NCI-H2107 (cell line): Measurements from ENCODE around the gene UBAC2.

Source experiments
- DNase-seq: peaks from one replicate; lab custom pipeline; 2025; lab: John Stamatoyannopoulos, UW

The UBAC2 gene

DNA sequence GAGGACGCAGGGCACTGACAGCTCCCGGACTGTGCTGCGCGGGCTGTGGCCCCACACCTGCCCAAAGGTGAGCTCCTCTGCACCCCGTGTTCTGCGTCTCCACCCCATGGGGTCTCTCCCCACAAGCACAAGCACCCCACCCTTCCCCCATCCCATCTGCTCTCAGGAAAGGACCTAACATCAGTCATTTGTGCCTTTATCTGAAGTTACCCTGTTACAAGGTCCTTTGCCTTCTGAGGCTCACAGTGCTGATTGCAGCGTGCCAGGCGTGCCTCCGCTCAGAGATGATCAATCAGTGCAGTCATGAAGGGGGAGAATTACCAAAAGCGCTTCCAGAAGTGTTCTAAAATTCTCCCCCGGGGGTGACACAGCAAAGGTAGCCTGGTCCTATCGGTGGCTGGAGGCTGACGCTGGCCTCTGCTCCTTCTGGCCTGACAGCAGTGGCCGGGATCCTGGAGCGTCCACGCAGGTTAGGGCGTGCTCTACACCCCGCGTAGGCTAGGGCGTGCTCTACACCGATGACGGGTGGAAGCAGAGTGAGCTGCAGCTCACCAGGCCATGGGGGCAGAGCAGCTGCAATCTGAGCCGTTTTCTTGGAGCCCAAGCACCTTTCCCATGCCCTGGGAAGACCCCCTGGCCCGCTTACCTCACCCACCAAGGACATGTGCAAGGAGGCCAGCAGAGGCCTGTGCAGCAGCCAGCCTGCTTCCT lies 215.9 kb downstream of the UBAC2 start:
- DNase-seq: no peak

DNA sequence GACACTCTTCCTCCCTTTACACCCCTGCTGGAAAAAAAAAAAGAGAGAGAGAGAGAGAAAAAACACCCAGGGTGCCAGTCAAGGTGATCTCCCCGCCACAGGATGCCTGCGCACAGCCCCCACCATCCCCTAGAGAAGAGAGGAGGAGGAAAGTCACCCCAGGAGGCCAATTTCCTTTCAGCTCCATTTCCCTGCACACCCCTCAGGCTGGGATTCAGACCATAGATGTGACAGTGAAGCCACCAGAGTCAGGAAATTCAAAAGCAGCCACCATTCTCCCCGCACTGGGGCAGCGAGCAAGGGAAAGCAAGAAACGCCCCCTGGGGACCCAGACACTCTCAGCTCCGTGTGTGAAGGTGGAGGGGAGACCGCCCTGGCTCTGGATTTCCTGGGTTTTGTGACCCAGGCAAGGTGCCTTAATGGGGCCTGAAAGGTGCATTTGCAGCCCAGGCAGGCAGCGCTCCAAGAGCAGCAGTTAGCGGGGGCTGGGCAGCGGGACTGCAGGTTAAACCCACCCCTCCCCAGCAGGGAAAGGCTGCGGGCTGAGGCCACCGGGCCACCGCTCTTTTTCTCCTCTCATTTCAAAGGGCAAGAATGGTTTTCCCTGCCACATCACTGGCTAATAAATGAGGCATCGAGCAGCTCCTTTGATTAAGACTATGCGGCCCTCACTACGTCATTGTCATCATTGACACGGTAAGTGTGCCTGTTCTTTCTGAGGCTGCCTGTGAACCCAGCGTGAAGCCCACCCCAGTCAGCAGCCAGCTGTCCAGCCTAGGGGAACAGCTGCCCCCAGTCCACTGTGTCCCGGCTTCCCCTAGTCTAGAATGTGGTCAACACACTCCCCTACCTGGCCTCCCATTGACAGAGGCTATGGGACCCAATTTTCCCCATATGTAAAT lies 216.8 kb downstream of the UBAC2 start:
- no peak for DNase-seq

DNA sequence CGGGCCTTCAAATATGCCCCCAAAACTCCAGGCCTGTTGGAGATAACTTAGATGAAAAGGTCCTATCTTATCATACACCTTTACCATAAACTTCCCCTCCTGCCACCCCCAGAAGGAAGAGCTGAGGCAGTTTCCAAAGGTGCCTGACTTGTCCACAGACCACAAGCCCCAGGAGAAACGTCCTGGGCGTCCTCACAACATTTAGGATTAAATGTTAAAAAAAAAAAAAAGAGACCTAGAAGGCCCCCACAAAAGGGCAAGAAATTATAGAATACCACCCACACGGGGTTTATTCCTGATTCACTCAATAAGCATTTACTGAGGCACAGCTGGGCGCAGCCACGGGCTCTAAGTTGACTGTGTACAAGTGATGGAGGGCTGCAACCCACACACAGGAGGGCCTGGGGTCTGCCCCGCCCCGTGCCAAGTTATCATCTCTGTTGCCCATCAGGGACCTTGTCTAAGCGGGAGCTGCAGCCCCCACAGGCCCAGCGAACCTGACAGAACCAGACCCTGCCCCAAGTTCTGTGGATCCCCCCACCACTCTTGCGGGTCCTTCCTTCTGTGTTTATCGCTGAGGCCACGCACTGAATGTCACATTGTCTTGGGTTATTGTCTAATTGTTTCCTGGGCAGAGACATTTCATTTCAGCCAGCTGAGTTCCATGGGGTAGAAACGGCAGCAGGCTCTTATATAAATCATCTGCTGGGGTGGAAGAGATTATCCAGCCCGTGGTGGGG lies 217.6 kb downstream of the UBAC2 start:
- DNase-seq: no peak

DNA sequence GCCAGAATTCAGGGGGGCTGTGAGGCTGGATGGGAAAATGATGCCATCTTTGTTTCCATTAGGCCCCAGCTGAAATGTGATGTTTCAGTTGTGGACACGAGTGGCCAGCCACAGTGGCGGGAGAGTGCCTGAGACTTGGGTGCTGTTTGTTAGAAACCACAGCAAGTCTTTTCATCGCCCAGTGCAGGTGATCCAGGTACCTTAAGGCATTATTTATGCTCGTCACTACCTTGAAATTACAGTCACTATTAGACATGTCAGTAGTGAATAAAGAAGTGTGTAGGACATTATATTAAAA lies 218.1 kb downstream of the UBAC2 start:
- DNase-seq: no peak

DNA sequence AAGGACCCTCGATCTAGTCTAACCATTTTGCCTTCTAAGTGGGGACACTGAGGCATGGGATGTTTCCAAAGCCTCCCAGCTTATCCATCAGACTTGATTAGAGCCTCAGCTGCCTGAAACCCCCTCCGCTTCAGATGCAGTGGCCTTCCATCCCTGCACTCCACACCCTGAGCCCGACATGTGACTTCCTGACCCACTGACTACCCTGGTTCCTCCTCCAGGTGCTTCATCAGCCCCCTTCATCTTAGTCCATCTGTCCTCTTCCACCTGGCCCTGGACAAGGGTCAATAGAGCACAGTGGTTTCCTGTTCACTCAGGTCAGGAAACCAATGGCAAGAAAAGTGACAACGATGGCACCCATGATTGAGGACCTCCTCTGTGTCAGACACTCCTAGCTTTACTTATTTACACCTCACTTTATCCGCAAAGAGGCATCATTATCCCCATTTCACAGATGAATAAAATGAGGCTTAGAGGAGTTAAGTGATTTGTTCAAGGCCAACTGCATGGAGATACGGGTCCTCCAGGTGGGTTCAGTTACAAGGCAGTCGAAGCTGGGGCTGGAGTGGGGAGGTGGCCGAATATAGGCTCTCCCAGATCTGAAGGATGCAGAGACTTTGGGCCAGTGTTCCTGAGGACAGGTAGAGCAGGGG lies 219.1 kb downstream of the UBAC2 start:
- DNase-seq: no peak

DNA sequence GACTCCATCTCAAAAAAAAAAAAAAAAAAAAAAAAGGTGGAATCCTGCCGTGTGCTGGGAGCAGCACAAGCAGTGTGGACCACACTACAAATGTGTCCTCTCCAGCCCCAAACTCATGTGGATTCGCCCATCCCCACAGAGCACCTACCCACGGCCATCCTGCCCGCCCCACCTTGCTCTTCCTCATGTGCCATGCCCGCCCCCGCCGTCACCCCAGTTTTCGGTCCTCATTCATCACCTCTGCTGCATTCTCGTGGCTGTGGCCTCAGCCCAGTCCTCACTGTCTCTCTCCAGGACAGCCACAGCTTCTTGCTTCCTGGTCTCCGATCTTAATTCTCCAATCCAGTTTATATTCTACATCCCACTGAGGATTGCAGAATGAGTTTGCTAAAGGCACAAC lies 220.6 kb downstream of the UBAC2 start:
- no peak for DNase-seq

DNA sequence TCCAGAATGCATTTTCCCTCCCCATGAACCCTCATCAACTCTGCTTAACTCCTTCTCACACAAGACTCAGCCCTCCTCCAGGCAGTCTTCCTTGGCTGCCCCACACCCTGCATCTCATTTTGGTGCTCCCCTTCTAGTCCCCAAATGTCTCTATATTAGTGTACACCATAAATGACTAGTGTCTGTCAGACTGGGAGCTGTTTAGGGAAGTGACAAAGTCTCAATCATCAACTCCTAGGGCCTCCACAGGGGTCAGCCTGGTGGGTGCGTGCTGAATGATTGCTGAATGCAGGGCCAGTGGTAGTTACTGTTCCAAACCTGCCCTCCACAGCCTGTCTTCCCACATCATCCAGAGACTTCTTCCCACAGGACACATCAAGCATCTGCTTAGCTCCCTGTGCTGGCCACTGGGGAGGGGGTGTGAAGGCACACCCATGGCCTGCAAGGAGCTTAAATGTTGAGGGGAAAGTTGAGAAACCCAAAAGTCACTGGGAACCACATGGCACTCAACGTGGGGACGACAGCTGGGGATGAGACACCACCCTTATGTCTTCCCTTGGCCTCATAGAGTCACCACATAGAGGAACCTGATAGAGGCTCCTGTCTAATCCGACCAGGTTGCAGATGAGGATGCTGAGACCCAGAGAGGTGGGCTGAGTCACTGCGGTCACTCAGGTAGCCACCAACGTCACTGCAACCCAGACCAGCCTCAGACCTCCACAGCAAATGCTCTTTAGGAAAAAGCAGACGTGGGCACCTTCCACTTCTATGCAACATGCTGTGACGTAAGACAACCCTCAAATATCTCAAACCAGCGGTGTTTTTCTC lies 221.3 kb downstream of the UBAC2 start:
- DNase-seq: no peak

DNA sequence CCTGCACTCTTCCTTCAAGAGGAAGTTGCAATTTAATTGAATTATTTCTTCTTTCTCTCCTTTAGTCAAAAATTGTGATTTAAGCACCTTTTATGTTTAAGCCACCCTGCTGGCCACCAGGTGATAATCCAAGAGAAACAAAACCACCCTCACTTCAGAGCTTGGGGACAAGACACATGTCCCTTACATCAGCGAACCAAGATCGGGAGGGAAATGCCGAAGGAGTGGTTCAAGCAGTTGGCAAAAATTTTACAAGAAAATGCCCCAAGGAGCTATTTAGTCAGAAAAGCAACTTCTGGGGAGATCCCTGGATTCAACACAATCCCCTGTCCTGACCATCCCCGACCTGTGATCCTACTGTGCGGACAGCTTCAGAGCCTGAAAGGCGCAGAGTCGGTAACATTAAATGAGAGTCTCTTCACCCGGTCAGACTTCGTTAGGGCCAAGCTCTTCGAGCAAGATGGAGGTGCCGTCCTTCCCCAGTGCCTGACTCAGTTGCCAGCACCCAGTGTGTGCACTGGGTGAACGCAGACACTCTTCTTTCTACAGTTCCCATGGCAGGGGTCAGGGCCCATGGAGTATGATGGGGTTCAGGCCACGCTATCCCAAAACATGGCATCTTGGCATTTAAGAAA lies 222.0 kb downstream of the UBAC2 start:
- DNase-seq: no peak

DNA sequence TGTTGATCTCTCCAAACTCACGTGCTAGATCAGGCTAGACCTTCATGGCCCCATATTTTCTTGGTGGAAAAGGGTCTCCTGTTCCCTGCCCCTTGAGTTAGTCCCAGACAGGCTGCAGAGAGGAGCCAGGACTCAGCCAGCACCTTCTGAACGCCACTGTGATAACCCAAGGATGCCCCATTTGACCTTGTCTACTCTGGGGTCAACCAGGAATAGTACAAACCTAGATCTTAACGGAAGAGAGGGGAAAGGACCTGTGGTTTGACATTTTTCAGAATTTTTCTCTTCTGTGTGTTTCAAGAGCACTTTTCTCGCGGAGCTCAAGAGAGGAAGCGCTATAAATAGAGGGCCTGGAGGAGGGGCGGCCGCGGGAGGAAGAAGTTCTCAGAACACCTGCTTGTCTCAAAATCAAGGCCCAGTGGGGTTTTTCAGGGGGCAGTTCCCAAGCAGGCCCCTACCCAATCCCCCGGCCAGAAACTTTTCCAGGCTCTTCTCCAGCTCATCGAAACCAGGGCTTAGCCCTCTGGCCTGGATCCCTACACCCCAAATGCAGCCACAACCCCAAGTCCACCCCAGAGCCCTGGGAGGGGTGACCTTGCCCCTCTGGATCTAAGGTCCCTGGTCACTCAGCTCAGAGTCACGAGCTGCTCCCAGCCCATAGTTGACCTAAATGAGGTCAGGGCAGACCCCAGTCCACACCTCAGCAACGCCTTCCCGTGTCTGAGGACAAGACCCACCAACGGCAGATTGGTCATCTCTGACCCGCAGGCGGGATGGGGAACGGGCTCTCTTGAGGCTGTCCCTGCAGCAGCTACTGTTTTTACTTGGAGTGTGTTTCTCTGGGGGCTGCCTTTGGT lies 225.1 kb downstream of the UBAC2 start:
- no peak for DNase-seq

DNA sequence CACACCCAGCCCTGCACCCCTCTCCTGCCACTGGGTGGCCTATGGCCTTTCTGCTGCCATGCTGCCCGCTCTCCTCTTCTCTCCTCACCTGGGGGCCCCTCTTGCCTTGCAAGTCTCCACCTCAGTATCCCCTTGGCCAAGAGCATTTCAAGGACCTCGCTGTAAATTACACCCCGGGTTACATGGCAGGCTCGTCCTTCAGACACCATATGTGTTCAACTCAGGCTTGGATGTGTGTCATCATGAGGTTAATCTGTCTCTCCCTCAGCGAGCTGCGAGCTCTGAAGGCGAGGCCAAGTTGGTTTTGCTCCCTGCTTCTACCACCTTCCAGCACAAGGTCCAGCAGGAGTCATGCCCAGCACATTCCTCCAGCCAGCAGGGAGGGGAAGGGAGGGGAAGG lies 225.8 kb downstream of the UBAC2 start:
- DNase-seq: no peak

DNA sequence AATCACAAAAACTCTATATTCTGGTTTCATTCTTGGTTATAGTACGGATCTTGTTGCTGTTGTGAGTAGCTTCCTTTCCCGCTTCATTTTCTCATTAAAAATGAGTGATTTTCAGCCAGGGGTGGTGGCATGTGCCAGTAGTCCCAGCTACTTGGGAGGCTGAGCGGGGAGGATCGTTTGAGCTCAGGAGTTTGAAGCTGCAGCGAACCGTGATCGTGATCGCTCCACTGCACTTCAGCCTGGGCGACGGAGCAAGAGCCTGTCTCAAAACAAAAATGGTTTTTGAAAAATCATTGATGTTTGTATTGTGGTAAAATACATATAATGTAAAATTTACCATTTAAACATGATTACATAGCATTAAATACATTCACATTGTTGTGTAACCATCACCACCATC lies 229.0 kb downstream of the UBAC2 start:
- DNase-seq: no peak

DNA sequence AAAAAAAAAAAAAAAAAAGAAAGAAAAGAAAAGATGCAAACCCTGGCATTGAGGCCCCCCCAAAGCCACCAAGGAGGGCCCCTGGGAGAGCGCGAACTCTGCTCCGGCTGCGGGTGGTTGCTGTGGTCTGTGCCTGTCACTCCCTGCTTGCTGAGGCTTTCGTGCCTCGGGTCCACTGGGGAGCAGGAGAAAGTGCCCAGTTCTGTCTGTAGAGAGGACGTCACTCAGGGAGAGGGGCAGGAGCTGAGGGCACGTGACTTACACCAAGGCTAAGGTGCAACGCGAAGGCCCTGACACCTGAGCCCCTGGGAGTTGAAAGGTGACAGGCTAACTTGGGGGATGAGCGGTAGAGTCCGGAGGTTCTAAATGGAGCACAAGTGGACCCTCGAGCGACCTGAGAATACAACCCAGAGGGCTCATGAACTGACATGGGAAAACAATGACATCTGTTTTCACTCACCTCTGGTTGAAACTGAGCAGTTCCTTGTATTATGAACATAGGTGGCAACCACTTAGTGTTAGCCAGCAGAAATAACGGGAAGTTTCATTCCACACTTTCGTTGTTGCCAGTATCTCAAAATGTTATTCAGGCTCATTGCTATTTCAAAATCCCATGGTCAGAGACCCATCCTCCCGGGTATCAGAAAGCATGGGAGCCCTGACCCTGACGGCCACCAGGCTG lies 231.4 kb downstream of the UBAC2 start:
- DNase-seq: no peak

DNA sequence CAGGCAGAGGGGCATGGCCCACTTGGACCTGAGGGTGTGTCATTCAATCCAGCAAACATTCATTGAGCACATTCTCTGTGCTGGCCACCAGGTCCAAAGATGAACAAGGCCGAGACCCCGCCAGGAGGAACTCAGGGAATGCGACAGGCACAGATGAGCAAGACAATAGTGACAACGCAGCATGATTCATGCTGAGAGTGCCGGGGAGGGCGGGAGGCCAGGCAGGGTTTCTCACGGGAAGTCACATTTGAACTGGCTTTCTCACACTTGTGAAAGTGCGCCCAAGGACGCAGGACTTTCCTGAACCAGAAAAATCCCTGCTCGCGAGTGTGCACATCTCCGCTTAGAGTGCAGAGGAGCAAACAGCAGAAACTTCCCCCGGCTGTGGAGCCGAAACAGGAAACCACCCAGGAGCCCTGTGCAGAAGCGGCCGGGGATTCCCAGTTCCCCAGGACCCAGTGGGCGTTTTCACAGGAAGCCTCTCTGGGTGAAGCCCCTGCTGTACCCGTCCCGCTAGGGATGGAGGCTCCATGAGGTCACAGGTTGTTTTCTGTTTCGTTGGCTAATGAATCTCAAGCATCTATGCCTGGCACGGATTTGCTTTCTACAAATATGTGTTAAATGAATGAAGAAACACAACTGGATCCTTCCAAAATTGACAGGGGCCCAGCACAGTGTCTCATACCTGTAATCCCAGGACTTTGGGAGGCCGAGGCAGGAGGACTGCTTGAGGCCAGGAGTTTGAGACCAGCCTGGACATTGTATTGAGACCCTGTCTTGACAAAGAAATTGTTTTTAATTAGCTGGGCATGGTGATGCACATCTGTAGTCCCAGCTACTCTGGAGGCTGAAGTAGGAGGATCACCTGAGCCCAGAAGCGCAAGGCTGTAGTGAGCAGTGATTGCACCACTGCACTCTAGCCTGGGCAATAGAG lies 232.2 kb downstream of the UBAC2 start:
- no peak for DNase-seq

DNA sequence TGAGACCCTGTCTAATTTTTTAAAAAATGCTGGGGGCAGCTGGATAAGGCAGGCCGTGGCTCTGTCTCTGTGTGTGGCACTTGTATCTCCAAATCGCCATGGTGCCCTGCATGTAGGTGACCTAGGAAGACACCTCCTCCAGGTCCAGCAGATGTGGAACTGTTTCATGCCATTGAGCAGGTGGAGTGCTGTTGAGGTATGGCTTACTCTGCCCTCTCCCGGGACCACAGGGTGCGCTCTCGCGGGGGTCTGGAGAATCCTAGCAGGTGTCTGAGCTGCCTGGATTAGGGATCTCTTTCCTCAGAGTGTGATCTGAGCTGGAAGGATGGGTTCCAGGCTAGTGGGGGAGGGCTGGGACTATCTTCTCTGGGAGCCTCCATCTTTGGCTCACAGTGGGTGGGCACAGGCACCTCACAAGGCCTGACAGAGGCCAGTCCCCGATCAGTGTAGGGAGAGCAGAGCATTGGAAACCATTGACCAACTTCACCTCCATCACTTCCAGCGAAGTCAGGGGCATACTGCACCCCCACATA lies 233.0 kb downstream of the UBAC2 start:
- no peak for DNase-seq

DNA sequence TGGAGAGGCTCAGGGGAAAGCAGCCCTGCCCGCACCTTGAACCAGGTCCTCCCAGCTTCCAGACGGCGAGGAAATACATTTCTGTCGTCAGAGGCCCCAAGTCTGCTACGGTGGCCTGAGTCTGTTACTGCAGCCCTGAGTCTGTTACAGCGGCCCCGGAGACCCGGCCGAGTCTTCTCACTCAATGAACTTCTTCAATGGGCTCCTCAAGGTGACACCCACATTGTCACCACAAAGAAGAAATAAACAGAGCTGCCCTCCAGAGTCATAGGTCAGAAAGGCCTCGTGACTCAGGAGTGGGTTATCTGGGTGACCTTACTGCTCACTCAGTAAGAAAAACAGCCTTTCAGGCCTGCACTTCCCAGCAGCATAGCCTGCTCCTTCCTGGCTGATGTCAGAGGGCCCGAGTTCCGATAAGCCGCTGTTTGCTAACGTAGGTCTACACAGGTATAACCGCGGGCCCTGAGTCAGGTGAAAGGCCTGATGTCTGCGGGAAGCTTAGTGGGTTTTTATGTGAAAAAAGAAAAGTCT lies 233.7 kb downstream of the UBAC2 start:
- DNase-seq: no peak

DNA sequence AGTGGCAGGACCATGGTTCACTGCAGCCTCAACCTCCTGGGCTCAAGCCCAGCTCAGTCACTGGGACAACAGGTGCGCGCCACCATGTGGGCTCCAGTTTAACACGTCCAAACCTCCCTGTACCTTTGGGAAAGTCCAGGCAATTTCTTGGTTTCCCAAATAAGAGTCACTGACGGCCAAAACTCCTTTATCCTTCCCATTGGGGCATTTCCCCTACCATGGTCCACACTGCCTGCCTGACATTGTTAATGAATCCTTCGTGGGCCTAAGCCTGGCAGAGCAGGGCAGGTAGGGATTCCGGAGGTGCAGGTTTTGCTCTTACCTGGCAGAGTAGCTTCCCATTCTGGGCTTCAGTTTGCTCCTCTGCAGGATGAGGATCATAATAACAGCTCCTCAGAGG lies 234.5 kb downstream of the UBAC2 start:
- DNase-seq: no peak

DNA sequence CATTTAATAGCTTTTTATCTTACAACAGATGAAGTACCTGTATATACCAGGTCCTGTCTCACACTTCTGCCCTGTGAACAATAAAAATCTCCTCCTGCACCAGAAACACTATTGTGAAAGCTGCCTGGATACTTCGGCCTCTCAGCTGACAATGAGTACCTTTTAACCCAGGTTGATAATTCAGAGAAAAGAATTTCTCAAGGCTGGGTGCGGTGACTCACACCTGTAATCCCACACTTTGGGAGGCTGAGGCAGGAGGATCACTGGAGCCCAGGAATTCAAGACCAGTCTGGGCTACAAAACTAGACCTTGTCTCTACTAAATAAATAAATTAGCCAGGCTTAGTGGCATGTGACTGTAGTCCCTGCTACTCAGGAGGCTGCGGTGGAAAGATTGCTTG lies 235.3 kb downstream of the UBAC2 start:
- DNase-seq: no peak
